SK-N-SH treated with all-trans-retinoic acid at 6 μM for 48 hours (cell line): ENCODE data around the gene ATMIN.

Experiments used
- ATAC-seq: fragments of 200-7000 bp; cut with Tn5 transposase; 3 replicates; pipeline ENCODE4 v1.9.1; 2020; ENCODE audit warnings: mild to moderate bottlenecking, moderate library complexity
- ARNTL ChIP-seq: fragments of 450-650 bp; formaldehyde crosslinking; IDR thresholded peaks from 2 replicates; pipeline ENCODE4 v1.5.0; 2020; ENCODE audit warnings: low read depth, mild to moderate bottlenecking, moderate library complexity, borderline replicate concordance
- CSDC2 ChIP-seq: fragments of 250-450 bp; sonication (Bioruptor Pico); IDR thresholded peaks from 2 replicates; pipeline ENCODE4 v1.5.0; 2020; ENCODE audit warnings: mild to moderate bottlenecking, moderate library complexity
- CSRNP3 ChIP-seq: fragments of 250-450 bp; sonication (Bioruptor Pico); IDR thresholded peaks from 2 replicates; pipeline ENCODE4 v1.5.1; 2021; ENCODE audit warnings: mild to moderate bottlenecking, moderate library complexity
- ISL1 ChIP-seq: fragments of 250-450 bp; sonication (Bioruptor Pico); IDR thresholded peaks from 2 replicates; pipeline ENCODE4 v2.1.2; 2022; ENCODE audit warnings: mild to moderate bottlenecking, moderate library complexity
- OSR1 ChIP-seq: fragments of 250-450 bp; sonication (Bioruptor Pico); IDR thresholded peaks from 2 replicates; pipeline ENCODE4 v1.8.0; 2022; ENCODE audit warnings: moderate library complexity, mild to moderate bottlenecking, inconsistent platforms
- PATZ1 ChIP-seq: fragments of 250-450 bp; sonication (Bioruptor Pico); IDR thresholded peaks from 2 replicates; pipeline ENCODE4 v1.8.0; 2020; ENCODE audit warnings: mild to moderate bottlenecking, moderate library complexity, borderline replicate concordance
- PPARA ChIP-seq: fragments of 250-450 bp; sonication (Bioruptor Pico); IDR thresholded peaks from 2 replicates; pipeline ENCODE4 v1.5.0; 2020; ENCODE audit warnings: mild to moderate bottlenecking, borderline replicate concordance
- SNAI2 ChIP-seq: fragments of 250-450 bp; sonication (Bioruptor Pico); IDR thresholded peaks from 2 replicates; pipeline ENCODE4 v1.5.0; 2020; ENCODE audit warnings: mild to moderate bottlenecking, moderate library complexity
- TCF4 ChIP-seq: fragments of 250-450 bp; sonication (Bioruptor Pico); IDR thresholded peaks from 2 replicates; pipeline ENCODE4 v1.8.0; 2021; ENCODE audit warnings: mild to moderate bottlenecking, moderate library complexity, borderline replicate concordance
- TOX ChIP-seq: fragments of 250-450 bp; sonication (Bioruptor Pico); IDR thresholded peaks from 2 replicates; pipeline ENCODE4 v1.8.0; 2021; ENCODE audit warnings: mild to moderate bottlenecking, moderate library complexity, borderline replicate concordance
- TSHZ2 ChIP-seq: fragments of 250-450 bp; sonication (Bioruptor Pico); IDR thresholded peaks from 2 replicates; pipeline ENCODE4 v1.5.0; 2020; ENCODE audit warnings: mild to moderate bottlenecking, moderate library complexity
- ZC3H10 ChIP-seq: fragments of 250-450 bp; sonication (Bioruptor Pico); IDR thresholded peaks from 2 replicates; pipeline ENCODE4 v1.5.1; 2021; ENCODE audit warnings: mild to moderate bottlenecking, moderate library complexity
- ZFP30 ChIP-seq: fragments of 450-650 bp; formaldehyde crosslinking; IDR thresholded peaks from 2 replicates; pipeline ENCODE4 v1.5.0; 2022; ENCODE audit warnings: mild to moderate bottlenecking, moderate library complexity
- ZNF70 ChIP-seq: fragments of 450-650 bp; formaldehyde crosslinking; IDR thresholded peaks from 2 replicates; pipeline ENCODE4 v1.5.0; 2020; ENCODE audit warnings: mild to moderate bottlenecking, moderate library complexity
- ZNF8 ChIP-seq: fragments of 450-650 bp; formaldehyde crosslinking; IDR thresholded peaks from 2 replicates; pipeline ENCODE4 v1.5.0; 2020; ENCODE audit warnings: mild to moderate bottlenecking, moderate library complexity
- TF ChIP-seq, protein P1 (sequence below): fragments of 250-450 bp; sonication (Bioruptor Pico); IDR thresholded peaks from 2 replicates; pipeline ENCODE4 v1.5.1; 2020; ENCODE audit warnings: low read depth, mild to moderate bottlenecking, moderate library complexity
- TF ChIP-seq, protein P2 (sequence below): fragments of 250-450 bp; sonication (Bioruptor Pico); IDR thresholded peaks from 2 replicates; pipeline ENCODE4 v1.8.0; 2021; ENCODE audit warnings: low read depth, mild to moderate bottlenecking, moderate library complexity, borderline replicate concordance

ATMIN gene

DNA sequence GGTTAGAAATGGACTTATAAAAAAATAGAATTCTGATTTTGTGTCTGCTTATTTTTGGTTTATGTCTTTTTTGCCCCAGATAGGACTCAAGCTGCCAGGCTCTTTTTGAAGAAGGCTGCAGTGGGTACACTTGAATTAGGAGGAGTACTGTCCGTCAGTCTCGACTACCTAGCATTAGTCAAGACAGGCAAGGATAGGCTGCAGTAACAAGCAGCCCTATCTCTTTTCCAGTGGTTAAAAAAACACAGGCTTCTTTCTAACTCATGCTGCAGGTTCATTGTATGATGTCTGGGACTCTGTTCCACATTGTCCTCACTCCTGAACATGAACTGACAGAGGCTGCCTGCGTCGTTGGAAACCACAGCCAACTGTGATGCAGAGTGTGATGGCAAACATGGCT is 33.4 kb downstream of the ATMIN start:
- no peak for ATAC-seq
- TF ChIP-seq CSRNP3 (CRISPR knock-in tag): no peak
- TF ChIP-seq ISL1 (CRISPR knock-in tag): no peak
- no peak for TF ChIP-seq SNAI2 (CRISPR knock-in tag)
- no peak for TF ChIP-seq ZNF70 (CRISPR knock-in tag)

DNA sequence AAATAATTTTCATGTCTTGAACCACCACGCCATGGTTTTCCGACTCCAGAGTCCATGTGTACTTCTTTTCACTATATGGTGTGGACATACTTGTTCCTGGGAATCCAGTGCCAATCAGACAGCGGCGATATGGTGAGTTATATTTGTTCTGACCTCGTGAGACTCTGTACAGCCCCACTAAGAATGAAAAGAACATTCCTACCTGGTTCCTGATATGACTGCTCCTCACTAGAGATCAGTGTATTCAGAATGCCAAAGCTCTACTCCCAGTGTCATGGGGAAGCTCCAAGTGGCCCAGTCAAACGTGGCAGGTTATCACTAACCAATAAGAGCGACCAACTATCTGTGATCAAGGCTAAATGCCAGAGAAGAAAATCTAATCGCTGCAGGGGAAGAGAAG is 35.3 kb downstream of the ATMIN start:
- TF ChIP-seq SNAI2 (CRISPR knock-in tag) (no peak), ZC3H10 (no peak), CSDC2 (CRISPR knock-in tag) (no peak)
- ATAC-seq: no peak

DNA sequence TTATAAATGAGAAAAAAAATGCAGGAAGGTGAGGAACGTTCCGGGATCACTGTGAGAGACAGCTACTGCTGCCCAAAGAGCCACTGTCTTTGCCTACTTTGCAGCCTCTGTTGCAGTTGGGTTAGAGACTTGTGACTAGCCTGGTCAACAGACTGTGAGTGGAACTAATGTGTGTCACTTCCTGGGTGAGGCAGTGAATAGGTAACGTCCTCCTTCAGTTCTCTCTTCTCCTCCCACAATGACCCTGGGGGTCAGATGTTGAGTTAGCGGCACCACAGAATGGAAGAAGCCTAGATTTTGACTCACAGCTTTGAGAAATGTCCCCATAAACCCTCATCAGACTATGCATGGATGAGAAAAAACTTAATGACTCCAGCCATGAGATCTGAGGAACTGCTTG is 36.2 kb downstream of the ATMIN start:
- ATAC-seq: no peak
- TF ChIP-seq TCF4 (CRISPR knock-in tag): no peak
- no peak for TF ChIP-seq ISL1 (CRISPR knock-in tag)
- no peak for TF ChIP-seq ARNTL (CRISPR knock-in tag)
- TF ChIP-seq ZFP30 (CRISPR knock-in tag): no peak
- TF ChIP-seq CSRNP3 (CRISPR knock-in tag): no peak
- TF ChIP-seq PATZ1 (CRISPR knock-in tag): no peak
- TF ChIP-seq ZC3H10: no peak
- TF ChIP-seq ZNF8: no peak
- TF ChIP-seq, protein P1, sequence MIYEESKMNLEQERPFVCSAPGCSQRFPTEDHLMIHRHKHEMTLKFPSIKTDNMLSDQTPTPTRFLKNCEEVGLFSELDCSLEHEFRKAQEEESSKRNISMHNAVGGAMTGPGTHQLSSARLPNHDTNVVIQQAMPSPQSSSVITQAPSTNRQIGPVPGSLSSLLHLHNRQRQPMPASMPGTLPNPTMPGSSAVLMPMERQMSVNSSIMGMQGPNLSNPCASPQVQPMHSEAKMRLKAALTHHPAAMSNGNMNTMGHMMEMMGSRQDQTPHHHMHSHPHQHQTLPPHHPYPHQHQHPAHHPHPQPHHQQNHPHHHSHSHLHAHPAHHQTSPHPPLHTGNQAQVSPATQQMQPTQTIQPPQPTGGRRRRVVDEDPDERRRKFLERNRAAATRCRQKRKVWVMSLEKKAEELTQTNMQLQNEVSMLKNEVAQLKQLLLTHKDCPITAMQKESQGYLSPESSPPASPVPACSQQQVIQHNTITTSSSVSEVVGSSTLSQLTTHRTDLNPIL (CRISPR knock-in tag): no peak
- TF ChIP-seq, protein P2, sequence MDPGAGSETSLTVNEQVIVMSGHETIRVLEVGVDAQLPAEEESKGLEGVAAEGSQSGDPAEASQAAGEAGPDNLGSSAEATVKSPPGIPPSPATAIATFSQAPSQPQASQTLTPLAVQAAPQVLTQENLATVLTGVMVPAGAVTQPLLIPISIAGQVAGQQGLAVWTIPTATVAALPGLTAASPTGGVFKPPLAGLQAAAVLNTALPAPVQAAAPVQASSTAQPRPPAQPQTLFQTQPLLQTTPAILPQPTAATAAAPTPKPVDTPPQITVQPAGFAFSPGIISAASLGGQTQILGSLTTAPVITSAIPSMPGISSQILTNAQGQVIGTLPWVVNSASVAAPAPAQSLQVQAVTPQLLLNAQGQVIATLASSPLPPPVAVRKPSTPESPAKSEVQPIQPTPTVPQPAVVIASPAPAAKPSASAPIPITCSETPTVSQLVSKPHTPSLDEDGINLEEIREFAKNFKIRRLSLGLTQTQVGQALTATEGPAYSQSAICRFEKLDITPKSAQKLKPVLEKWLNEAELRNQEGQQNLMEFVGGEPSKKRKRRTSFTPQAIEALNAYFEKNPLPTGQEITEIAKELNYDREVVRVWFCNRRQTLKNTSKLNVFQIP (CRISPR knock-in tag): no peak
- no peak for TF ChIP-seq PPARA (CRISPR knock-in tag)

GRCh38 chr16:81073560-81074330 is 38.1 kb downstream of the ATMIN start:
- TF ChIP-seq CSDC2 (CRISPR knock-in tag): no peak
- no peak for TF ChIP-seq TSHZ2 (CRISPR knock-in tag)
- TF ChIP-seq, protein P1 (CRISPR knock-in tag): no peak
- TF ChIP-seq, protein P2 (CRISPR knock-in tag): no peak
- TF ChIP-seq ISL1 (CRISPR knock-in tag): no peak
- no peak for TF ChIP-seq ZFP30 (CRISPR knock-in tag)
- no peak for TF ChIP-seq OSR1 (CRISPR knock-in tag)
- no peak for TF ChIP-seq ZNF70 (CRISPR knock-in tag)
- TF ChIP-seq PPARA (CRISPR knock-in tag): no peak
- no peak for TF ChIP-seq PATZ1 (CRISPR knock-in tag)
- no peak for TF ChIP-seq SNAI2 (CRISPR knock-in tag)
- TF ChIP-seq TOX: no peak
- no peak for TF ChIP-seq ZC3H10
- no peak for ATAC-seq
